Jurkat, Clone E6-1 (cell line): ENCODE measurements around the gene TRIO.
"Not testable (repeated sequence)": the region's sequence is repeated elsewhere in the genome, so short reads cannot be mapped to it uniquely, and the experiment has no call there.

Experiments
- DNase-seq: peaks from one replicate; pipeline ENCODE4 v3.0.0-alpha.2; 2011; ENCODE audit warnings: low read depth, low spot score
- H3K4me3 ChIP-seq: 2 replicates; pipeline ENCODE4 v1.5.1; 2011; ENCODE audit warnings: mild to moderate bottlenecking, low read length, control low read depth, moderate library complexity

Gene TRIO

DNA sequence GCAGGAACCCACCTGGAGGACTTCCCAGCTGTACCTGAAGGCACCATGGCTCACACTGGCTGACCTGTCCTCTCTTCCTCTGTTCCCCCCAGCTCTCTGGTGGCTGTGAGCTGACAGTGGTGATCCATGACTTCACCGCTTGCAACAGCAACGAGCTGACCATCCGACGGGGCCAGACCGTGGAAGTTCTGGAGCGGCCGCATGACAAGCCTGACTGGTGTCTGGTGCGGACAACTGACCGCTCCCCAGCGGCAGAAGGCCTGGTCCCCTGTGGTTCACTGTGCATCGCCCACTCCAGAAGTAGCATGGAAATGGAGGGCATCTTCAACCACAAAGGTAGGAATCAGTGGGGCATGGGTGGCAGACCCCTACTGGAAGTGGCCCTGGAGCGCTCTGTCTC lies 276.5 kb downstream of the TRIO start:
- no peak overlapping the region for H3K4me3 ChIP-seq
- no peak for DNase-seq

DNA sequence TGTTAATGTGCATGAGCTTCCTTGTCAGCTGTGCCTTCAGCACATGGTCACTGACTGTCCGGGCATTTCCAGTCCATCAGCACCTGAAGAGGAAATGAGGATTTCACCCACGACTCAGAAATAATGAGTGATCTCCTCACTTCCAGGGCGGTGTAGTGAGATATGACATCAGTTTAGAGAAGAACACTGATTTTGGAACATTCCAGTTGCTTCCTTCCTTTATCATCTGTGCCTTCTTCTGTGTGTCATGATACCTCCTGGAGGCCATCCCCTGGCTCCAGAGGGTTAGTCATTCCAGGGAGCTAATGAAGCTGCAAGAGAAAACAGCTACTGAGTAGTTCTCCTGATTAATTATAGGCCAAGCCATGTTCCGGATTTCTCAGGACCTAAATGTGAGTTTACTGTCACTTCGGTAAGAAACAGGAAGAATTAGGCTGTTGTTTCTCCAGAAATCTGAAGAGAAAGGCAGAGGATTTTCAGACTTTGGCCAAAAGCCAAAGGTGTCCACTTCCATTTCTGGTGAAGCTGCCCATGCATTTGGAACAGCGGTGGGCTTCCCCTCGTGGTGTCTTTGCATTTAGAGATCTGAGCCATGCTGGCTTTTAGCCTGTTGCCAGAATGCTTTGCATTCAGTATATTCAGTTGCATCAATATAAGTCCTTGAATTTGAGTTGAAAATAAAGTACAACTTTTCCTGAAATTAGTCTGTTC lies 277.1 kb downstream of the TRIO start:
- no peak for DNase-seq
- H3K4me3 ChIP-seq, result no peak overlapping the region

DNA sequence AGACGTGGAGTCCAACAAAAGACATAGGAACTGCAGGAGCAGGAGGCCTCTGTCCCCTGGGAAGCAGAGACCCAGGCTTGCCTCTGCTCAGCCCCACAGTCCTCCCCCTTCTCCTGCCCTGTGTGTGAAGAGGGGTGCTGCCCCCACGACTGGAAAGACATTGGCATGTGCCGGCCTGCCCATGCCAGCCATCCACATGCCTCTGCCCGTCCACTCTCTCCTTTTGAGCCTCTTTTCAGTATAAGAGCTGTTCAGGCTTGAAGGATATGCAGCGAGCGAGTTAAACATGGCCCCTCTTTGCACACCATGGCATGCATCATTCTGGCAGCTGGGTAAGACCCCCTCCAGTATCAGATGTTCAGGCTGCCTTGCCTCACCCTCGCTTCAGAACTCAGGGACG lies 278.7 kb downstream of the TRIO start:
- H3K4me3 ChIP-seq, result no peak overlapping the region
- no peak for DNase-seq

DNA sequence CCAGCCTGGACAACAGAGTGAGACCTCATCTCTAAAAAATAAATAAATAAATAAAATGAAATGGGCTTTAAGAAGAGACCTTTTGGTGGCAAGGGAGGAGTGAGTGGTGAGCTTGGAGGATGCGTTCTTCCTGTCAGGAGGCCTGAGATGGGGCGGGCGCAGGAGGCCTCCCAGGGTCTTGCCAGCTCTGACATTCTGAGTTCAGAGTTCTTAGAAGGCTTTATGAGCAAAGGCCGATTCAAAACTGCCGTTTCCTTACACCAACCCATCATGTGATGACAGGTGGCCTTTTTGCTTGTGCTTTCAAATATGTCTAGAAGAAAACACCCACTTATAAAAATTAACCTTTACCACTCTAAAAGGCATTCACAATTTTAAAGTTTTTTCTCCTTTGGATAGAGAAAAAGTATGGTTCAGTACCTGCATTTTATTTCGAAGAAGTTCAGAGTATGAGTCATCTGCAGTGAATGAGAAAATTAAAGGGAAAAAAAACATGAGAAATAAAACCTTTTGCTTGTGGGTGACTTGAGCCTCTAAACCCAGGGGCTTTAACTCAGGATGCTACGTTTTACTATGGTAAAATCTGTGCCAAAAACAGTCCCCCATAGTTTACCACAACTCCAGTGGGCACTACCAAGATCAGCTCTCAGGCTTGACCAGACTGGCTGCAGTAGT lies 281.0 kb downstream of the TRIO start:
- DNase-seq, result no peak
- H3K4me3 ChIP-seq, result no peak overlapping the region

DNA sequence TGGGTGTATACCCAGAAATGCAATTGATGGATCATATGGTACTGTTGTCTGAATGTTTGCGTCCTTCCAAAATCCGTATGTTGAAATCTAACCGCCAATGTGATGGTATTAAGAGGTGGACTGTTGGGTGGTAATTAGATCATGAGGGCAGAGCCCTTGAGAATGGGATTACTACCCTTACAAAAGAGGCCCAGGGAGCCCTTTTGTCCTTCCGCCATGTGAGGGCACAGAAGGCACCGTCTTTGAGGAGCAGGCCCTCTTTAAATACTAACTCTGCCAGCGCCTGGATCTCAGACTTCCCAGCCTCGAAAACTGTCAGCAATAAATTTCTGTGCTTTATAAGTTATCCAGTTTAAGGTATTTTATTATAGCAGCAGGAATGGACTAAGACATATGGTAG lies 282.4 kb downstream of the TRIO start:
- DNase-seq, result no peak
- H3K4me3 ChIP-seq, result no peak overlapping the region

DNA sequence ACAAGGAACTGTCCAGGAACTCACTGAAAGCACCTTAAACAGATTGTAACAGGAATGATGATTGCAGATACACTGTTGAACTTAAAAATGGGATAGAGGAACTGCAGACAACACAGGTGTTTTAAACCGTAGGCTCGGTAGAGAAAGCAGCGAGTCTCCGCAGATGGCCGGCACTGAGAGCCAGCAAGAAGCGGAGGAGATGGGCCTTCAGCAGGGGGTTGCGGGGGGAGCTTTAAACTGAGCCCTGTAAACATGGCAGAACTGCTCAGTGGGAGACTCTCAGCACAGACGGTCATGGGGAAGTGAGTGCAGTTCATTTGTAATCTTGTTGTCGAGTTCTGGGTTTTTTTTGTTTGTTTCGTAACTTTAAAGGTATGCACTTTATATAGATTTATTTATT lies 283.4 kb downstream of the TRIO start:
- H3K4me3 ChIP-seq, result no peak overlapping the region
- no peak for DNase-seq

DNA sequence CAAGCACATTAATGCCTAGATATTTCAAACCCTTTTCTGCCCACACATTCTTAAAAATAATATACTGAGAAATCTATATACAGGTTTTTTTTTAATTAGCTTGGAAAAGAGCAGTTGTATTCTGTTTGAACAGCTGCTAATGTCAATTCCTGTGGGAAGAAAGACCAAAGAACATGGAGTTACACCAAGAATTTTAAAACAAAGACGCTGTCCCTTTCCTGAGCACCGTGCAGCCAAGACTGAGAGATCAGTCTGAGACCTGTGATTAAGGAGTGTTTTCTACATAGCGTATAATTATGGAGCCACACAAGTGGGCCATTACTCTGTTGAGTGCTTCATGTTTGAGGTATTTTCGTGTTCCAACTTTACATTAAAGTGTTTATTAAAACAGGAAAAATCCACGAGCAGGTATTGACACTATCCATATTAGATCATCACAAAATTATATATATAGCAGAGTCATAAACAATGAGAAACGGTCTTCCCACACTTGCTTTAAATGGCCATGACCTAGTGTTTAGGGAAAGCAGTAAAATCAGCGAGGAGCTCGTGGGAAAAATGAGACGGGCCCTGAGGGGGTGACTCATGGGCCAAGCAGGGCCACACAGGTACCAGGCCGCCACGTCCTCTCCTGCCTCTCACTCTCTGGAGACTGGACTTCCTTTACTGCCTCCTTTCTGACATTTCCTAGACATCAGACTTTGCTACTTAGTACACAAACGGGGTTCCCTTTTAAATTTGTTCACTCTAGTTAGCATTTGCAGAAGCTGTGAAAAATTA lies 285.4 kb downstream of the TRIO start:
- H3K4me3 ChIP-seq, result no peak overlapping the region
- no peak for DNase-seq

DNA sequence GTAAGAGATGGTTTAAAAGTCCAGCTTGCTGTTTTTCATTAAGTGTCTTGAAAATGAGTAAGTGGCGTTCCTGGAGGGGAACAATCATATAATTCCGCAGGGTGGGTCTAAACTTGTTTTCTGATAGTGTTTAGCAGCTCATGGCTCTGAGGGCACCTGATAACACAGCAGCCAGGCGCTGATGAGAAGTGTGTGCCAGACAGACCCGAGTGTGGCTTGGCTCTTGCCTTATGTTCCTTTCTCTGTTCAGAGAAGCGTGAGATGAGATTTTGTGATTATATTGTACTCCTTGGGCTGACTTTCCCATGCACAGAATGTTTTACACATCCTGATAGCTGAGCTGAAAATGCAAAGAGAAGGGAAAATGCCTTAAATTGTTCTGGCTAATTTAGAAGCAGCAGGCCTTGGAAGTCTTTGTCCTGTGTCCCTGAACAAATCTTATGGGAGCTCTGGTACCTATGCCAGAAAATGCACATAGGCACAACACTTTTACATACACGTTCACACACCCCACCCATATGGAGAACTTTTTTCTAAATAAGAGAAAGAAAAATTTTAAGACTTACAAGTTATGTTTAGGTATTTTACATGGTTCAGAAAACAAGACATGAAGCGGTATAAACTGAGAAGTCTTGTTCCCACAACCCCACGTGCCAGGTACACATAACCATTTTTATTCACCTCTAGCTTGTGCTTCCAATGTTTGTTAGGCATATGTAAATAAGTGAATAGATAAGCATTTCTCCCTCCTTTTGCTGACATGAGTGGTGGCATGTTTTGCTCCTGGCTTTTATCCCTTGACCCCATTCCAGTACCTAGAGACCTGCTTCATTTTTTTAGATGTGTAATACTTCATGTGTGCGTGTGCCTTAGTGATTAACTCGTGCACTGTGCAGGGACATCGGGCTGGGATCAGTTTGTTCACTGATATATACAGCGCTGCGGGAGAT lies 286.2 kb downstream of the TRIO start:
- DNase-seq, result no peak
- no peak overlapping the region for H3K4me3 ChIP-seq

DNA sequence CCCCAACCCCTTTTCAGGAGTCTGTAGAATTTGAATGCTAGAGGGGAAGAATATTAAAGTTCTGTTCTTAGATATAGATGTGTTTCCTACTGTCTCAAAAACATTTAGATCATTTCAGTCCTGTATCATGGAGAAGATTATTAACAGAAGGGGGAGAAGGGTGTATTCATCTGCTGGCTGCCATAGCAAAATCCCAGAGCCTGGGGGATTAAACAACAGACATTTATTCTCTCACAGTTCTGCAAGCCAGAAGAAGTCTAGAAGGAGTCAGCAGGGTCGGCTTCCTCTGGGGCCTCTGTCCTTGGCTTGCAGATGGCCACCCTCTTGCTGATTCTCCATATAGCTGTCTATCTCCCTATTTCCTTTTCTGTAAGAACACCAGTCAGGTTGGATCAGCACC lies 288.4 kb downstream of the TRIO start:
- no peak overlapping the region for H3K4me3 ChIP-seq
- no peak for DNase-seq

DNA sequence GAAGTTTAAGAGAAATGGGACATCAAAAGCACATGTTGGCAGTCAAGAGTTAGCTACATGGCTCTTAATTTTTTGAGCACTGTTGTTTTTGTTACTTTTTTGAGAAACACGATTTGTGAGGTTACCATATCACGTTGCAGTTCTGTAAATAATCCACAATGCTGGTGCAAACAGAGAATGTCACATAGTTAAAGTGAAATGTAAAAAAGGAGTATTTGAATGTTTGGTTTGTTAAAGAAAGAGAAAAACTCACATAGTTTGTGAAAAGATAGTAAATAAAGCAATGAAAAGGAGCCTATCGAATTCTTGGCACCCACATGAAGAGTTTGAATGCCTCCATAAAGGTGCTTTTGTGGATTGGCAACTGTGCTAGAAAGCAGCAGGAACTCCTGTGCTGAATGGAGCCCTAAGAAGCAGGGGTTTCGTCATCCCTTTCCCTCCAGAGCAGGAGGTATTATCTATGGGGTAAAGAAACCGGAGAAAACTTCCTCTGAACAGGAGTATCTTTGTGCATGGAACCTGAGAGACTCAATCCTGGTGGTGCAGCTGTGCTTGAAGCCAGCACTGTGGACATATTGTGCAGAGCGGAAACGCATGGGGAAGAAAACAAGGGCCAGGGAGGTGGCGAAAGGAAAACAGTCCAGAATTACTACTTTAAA lies 289.9 kb downstream of the TRIO start:
- no peak for DNase-seq
- no peak overlapping the region for H3K4me3 ChIP-seq

DNA sequence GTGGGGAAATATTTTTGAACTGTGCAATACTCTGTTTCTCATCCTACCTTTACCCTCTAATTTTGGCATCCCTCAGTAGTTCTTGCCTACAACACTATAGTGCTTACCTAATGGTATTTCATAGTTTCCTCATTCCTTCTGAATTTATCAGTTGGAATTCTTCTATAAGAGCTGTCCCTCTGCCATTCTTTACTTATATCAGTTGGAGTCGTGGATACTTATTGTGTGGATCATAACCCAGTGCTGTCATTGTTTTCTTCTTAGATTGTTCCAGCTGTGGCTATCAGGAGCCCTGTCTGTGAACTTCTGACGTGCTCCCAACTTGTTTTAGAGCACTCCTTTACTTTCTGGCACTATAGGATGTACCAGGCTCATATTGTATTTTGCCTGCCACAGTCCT lies 292.3 kb downstream of the TRIO start:
- no peak overlapping the region for H3K4me3 ChIP-seq
- DNase-seq, result no peak

DNA sequence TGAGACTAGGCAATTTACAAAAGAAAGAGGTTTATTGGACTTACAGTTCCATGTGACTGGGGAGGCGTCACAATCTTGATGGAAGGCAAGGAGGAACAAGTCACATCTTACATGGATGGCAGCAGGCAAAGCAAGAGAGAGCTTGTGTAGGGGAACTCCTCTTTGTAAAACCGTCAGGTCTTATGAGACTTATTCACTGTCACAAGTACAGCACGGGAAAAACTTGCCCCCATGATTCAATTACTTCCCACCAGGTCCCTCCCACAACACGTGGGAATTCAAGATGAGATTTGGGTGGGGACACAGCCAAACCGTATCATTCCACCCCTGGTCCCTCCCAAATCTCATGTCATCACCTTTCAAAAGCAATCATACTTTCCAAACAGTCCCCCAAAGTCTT lies 293.0 kb downstream of the TRIO start:
- not testable (repeated sequence) for DNase-seq, H3K4me3 ChIP-seq

DNA sequence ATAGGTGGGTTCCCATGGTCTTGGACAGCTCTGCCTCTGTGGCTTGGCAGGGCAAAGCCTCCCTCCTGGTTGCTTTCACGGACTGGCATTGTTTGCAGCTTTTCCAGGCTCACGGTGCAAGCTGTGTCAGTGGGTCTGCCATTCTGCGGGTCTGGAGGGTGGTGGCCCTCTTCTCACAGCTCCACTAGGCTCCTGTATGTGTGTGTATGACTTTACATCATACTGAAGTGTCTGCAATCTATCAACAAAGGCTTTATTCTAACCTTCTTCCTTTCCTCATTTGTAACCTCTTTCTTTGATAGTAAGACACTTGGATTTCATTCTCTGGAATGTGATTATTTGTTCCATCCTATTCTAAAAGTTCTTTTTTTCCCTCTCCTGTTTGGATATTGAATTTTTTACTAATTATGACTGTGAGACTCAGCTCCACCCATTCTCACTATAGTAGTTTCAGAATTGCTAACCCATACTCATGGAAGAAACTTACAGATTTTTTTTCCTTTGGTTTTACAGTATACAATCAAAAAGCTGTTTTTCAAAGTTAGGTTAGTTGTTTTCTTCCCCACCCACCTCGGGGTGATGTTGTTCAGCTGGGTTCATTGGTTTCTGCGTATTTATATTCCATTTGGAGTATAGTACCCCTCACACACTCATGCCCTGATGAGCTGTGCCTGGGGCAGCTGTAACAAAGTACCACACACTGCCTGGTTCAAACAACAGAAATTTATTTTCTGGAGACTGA lies 293.8 kb downstream of the TRIO start:
- no peak for DNase-seq
- no peak overlapping the region for H3K4me3 ChIP-seq

DNA sequence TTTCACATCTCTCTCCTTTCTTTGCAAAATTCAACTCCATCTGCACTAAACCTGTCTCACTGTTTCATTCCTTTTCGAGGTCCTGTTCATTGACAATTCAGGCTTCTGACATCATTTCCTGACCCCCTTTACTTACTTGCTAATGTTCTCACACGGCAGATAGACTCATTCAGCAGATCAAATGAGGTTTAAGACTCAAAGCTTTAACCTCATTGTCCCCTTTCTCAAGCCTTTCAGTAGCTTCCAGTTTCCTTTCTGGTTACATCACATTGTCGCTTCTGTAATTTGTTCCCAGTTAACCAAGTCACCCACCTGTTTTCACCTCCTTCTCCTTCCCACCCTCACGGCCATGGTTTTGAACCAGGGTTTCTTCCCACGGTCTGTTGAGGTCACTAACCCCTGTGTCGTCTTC lies 295.1 kb downstream of the TRIO start:
- no peak overlapping the region for H3K4me3 ChIP-seq
- DNase-seq, result no peak

DNA sequence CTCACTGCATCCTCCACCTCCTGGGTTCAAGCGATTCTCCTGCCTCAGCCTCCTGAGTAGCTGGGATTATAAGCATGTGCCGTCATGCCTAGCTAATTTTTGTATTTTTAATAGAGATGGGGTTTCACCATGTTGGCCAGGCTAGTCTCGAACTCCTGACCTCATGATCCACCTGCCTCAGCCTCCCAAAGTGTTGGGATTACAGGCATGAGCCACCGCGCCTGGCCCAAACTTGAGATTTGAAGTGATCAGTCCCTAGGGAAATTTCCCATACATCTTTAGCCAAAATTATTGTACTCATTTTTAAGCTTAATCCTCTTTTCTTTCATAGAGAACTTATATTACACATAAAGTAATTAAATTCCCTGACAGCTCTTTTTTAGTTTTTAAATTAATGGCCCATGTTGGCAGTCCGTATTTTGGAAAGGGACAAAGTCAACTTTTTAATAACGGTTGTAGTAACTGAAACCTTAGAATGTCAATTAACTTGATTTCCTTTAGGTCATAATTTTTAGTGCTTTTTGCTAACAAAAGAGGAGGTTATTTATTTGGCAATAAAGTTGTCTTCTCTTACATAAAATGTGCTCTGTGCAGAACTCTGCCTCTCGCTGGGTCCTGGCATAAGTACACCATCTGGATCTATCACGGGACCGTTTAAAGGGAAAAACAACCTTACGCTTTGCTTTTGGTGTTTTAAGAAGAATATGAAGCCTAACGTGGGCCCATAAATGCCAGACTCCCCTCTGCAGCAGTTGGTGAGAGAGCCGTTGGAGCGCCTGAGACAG lies 296.1 kb downstream of the TRIO start:
- no peak for DNase-seq
- no peak overlapping the region for H3K4me3 ChIP-seq

DNA sequence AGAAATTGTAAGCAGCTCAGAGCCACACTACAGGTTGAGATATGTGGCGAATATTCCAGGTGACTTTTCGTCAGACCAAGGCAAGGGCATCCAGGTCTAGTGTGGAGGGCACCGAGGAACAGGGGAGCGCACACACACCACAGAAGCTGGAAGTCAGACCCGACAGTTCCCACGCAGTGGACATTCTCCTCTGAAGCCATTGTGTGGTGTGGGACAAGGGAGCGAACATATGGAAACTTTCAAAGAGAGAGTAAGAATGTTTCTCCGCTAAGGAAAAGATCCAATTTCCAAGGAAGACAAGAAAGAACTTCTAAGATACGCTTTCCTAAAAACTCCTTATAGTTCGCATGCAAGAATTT lies 297.1 kb downstream of the TRIO start:
- no peak for DNase-seq
- no peak overlapping the region for H3K4me3 ChIP-seq

DNA sequence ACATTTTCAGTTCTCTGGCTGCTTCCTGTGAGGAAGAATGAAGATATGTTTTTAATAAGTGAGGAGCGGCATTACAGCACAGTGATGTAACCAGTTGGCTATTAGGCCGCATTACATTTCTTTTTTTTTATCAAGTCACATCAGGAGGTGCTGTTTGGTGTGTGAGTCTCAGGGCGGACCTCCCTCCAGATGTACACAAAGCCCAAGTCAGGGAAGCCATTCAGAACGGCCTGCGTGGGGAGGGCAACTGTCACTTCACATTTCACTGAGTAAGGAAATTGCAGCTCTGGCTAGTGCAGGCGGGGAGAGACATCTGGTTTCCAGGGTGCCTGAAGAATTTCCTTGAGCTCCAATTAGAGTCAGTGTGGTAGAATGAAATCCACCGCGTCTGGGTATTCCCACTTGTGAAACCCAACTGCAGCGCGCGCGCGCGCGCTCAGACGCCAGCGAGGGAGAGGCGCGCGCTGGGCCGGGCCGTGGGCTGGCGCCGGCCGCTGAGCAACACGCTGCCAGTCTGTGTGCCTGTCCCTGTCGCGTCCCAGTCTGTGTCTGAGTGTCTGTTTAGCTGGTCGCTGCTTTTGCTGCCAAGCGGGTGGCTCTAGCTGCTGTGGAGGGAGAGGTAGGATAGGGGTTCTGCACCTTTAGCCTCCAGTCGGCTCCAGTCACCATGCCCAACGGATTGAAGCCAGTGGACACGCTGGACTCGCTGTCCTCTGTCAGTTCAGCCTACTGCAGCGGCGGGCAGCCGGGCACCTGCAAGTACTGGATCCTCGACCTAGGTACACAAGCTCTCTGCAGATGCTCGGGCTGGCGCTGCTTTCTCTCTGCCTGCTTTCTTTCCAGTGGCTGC lies 297.7 kb downstream of the TRIO start:
- DNase-seq, result no peak
- no peak overlapping the region for H3K4me3 ChIP-seq
